Esophagus mucosa (tissue), 1 donor: ENCODE data around the gene ITPRIPL1. TPM values are rescaled to one million over a fixed set of nuclear protein-coding genes. Genes with fewer than 3 reads are reported as not detected.
"Not testable (repeated sequence)": the region's sequence is repeated elsewhere in the genome, so short reads cannot be mapped to it uniquely, and the experiment has no call there.

Source experiments
- ATAC-seq: fragments of 200-7000 bp; cut with Tn5 transposase; one replicate; pipeline ENCODE4 v1.9.1; 2020
- total RNA-seq: library from RNA; stranded (reverse); gene quantifications from one replicate; pipeline ENCODE4 v1.2.4, GENCODE V29; 2023
- donor health status: DM: yes; HTN: yes; CAD: no.

ITPRIPL1 gene, protein sequence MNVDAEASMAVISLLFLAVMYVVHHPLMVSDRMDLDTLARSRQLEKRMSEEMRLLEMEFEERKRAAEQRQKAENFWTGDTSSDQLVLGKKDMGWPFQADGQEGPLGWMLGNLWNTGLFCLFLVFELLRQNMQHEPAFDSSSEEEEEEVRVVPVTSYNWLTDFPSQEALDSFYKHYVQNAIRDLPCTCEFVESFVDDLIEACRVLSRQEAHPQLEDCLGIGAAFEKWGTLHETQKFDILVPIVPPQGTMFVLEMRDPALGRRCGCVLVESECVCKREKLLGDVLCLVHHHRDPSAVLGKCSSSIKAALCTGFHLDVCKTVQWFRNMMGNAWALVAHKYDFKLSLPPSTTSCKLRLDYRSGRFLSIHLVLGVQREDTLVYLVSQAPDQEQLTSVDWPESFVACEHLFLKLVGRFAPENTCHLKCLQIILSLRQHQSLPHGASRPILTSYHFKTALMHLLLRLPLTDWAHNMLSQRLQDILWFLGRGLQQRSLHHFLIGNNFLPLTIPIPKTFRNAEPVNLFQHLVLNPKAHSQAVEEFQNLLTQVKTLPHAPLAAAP
- 1.8 TPM for total RNA-seq

DNA sequence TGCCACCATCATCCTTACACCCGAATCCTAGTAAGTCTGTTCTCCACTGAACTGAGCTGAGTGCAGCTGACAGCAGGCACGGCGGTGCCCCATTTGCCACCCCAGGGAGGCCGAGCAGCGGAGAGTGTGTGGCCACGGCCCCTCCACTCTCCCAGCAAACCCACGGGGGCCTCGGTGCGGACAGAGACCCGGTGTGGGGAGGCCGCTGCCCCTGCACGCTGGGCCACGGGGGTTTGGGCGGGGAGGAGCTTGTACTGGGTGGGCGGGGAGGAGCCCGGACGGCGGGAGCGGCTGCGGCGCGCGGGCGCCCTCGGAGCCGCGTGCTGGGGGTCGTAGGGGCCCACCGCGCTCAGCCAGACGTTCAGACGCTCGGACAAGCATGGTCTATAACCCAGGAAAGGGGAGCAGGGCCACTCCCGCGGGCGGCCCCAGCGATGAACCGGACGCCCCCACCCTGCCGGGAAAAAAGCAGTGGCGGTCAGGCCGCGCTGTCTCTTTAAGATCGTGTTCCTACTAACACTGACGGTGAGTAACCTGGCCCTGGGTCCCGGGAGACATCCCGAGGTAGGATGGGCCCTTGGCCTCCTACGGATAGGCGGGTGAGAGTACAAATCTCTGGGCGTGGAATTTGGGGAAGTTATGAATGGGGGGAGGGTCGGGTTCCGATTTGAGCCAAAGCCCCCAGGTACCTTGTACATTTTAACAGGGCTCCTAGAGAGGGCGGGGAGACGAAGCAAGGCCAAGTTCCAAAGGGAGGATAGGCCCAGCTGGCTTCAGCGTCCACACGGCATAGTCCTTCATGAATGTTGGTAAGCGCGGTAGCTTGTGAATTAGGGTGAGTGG is at the start of gene ITPRIPL1:
Gene ITPRIPL1 (plus strand): TSS at position 277 of the 843 bp plus-strand sequence. CDS start 523 bp downstream, at position 800.
- ATAC-seq, result peak; percentile 63

DNA sequence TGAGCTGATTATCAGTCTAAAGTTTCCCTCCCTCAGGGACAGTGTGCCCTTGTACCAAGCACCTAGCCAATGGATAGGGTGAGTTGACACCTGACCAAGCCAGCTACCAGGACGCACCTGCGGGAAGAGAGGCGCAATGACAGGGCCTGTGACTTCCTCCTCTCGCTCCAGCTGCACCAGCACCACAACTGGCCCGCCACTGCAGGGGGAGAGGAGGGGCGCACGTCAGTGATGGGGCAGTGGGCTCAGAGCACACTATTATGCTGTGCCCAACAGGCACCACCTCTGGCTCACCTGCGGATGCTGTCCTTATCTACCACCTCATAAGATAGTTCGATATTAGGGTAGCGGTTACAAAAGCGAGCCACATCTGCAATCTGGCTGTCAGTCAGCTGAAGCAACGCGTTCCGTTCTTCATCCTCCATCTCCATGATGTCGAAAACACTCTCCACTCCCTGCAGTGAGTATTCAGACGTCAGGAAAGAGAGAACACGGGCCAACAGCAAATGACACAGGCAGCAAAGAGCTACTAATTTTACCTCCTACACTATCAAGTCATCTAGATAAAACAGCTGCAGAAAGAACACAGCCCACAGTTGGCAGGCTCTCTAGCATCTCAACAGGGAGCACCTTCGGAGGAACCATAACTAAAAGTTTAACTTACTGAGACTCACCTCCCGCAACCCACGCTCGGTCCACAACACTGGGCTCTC is 48.2 kb upstream of the ITPRIPL1 start:
- no peak for ATAC-seq

DNA sequence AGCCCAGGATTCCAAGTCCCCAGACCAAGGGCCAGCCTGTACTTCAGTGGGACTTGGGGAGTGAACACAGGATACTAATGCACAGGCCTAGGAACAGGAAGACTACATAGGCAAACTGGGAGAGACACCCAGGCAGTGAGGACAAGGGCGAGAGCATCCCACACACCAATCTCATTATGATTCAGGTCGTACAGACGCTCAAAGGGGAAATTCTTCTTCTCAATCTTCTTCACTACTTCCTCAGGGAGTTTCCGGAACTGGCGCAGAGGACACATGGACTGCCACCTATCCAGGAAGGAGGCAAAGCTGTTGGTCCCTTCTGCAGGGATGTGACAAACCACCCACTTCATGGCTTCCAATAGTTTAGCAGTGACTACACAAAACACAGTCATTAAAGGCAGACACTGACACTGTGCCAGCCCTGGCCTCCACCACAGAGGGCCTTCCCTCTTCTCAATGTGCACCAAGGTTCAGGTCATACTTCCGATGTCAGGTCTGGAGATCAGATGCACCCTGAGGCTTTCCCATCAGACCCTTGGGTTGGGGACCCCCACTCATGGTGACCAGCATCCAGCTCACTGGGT is 37.8 kb upstream of the ITPRIPL1 start:
- ATAC-seq, result no peak

DNA sequence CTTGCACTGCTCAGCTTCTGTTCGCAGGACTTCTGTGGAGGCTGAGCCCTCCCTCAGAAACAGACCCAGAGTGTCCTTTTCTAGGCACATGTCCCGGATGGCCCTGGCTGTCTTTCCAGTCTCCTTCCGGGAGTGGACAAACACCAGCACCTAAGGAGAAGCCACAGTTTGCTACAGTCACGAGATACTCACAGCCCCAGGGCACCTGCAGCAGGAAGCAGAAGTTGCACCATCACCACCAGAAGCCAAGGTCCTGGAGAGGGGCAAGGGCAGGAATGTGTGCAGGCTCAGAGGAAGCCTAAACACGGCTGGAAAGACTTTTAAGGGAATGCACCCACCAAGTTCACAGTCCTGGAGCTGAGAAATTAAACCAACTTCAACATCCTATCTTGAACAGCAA is 33.4 kb upstream of the ITPRIPL1 start:
- no peak for ATAC-seq

DNA sequence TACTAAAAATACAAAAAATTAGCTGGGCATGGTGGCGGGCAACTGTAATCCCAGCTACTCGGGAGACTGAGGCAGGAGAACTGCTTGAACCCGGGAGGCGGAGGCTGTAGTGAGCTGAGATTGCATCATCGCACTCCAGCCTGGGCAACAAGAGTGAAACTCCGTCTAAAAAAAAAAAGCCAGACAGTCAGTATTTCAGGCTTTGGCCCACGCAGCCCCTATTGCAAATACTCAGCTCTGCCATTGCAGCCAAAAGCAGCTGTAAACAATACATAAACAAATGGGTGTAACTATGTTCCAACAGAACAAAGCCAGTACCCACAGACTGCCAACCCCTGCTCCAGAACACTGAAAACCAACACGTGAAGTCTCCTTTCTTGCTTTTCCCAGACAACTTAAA is 30.8 kb upstream of the ITPRIPL1 start:
- not testable (repeated sequence) for ATAC-seq

DNA sequence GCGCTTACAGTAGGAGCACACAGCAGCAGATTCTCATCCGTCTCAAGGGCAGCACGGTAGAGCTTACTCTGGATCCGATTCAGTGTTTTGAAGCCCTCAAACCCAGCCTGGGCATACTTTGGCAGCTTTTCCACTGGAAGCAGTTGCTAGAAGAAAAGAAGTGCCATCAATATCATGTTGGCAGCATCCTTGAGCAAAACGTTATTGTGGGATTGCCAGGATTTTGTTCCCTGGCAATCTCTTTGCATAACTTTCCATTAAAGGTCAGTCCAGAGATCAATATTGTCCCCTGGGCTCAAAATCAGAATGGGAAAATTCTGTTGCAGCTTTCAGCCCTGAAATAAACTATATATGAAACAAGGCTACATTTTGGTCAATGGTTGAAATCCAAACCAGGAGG is 28.2 kb upstream of the ITPRIPL1 start:
- ATAC-seq, result no peak

DNA sequence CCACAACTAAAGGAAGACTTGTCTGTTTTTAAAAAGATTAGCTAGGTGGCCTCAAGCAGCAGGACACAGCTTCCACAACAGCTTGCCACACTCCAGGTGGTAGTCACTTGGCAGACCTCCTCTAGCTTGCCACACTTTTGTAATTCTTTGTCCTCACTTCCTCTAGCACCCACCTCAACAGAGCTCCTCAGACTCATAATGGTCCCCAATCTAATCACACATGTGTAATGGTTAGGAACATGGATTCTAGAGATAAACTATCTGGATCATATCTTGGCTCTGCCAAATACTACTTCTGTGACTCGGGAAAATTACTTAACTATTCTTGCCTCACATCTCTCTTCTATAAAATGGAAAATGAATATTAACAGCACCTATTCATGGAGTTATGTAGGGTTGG is 23.3 kb upstream of the ITPRIPL1 start:
- ATAC-seq, result no peak

DNA sequence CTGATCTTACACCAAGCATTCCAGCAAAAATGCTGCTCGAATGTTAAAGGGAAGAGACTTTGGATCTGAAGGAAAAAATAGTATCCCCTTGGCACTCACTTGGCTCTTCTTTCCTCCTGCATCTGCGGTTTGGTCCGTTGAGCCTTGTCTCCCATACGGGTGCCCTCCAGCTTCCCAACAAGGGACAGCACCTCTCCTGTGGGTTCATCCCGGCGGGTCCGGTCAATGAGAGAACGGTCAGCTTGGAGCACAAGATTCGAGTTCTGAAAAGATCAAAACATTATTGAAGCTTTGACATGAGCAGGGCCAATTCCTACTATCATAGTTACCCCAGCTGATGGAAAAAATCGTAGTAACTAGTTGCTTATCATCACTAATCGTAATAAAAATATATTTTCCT is 20.5 kb upstream of the ITPRIPL1 start:
- no peak for ATAC-seq

DNA sequence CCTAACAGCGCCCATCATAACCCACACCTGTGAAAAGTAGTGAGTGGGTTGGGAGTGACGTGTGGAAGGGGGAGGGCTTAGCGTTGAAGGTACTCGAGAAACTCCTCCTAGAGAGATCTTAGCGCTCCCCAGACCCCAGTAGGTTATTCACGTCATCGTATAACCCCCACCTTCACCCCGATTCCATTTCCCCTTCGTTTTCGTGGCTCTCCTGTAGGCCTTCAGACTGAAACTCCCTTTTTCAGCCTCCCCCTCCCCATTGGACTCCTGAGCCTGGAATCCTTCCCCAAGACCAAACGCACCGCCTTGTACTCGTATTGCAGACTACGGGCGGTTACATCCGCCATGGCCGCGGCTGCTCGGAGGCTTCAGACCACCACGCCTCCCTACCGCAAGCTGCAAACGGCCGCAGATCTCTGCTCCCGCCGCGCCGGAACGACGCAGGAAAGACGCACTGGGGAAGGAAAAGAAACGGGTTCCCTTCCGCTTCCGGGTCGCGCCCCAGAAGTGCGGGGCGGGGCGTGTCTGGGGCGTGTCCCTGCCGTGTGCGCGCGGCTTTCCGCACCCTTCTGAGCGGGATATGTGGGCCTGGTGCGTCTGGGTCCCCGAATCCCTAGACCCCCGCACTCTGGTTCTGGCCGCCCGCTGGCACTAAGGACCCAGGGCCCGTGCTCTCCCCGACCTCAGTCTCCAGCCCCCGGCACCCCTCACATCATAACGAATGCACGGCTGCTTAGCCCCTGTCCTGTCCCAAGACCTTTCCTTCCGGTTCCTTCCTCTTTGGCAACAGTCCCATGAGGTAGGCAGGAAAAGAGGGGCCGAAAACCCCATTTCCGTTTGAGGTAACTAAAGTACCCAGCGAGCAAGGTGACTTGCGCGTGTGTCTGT is 19.8 kb upstream of the ITPRIPL1 start, which contains the start of gene SNRNP200:
Gene SNRNP200 (minus strand): TSS at position 456 of the 888 bp plus-strand sequence. CDS start 109 bp downstream, at position 347.
- peak; percentile 99 for ATAC-seq

DNA sequence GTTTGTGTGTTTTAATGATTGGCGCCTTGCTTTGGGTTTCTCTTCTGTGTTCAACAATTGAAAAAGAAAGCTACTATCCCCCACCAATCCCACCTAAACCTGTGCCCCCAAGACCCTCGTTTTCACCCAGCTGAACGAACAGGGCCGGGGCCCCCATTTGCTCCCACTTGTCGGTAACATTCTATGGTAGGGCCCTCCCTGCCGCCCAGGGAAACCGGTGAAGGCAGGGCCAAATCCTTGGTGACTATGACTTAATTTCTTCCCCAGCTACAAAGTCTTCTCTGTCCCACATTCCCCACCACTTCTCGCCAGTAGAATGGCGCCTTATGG is 19.2 kb upstream of the ITPRIPL1 start:
- peak; percentile 4 for ATAC-seq

DNA sequence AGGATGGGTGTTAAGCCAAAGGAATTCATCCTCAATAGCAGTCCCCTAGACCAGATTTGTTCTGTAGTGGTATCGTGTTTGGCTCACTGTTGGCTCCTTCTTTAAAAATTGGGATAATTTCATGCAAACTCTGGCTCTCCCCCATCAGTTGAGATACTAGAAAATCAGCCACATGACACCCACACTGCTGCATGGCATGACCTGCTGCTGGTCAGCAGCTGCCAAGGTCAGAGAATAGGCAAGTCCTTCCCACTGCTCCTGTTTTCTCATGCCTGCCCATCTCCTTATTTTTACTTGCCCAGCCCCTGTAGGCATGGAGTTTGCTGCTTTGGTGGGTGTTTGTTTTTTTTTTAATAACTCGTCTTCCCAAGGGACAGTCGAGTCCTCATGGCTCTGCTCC is 18.7 kb upstream of the ITPRIPL1 start:
- ATAC-seq, result no peak

DNA sequence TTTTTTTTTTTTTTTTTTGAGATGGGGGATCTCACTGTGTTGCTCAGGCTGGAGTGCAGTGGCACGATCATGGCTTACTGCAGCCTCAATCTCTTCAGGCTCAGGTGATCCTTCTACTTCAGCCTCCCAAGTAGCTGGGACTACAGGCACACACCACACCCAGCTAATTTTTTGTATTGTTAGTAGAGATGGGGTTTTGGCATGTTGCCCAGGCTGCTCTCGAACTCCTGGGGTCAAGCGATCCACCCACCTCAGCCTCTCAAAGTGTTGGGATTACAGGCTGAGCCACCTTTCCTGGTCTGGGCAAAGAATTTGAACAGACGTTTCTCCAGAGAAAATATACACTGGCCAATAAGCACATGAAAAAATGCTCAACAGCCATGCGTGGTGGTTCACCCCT is 16.9 kb upstream of the ITPRIPL1 start:
- no peak for ATAC-seq

DNA sequence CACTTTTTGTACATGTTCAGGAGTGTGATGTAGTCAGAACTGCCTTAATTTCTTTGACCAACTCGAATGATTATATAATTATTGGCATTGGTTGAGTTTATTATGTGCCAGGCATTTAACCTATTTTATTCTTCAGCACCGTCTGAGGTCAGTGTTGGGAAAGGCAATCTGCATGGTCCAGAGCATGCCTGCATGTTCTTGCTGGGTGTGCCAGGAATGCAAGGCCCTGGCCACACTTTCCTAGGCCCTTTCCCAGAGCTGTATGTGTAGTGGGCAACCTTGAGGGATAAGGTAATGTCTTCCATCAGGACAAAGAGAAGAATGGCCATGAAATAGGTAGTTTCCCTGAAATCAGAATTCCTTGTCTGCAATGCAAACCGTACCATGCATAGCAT is 10.1 kb upstream of the ITPRIPL1 start:
- no peak for ATAC-seq

DNA sequence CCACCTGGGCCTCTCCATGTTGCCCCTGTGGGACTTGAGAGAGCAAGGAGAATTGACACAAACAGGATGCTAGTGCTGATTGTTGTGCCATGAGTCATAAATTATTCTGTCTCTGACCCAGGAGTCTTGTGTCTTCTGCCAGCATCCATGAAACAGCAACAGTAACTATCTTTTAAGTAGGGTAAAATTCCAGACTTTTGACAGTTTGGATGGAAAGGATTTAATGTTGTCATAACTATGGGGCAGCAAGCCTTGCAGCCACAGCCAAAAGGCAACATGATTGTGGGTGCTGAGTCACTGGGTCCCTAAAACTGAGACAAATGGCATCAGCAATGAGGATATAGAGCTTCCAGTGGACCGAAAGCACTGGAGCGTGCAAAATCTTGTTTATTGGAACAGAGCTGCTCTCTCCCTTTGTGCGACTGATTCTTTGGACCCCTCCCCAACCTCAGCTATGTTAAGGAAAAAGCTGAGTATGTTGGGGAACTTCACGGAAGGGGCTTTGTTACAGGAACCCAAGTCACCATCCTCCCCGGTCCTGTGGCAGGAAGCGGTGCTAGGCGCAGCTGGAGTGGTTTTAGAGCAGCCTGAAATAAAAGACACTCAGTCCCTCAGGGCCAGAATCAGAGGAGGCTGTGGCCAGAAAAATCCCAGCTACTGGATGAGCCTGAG is 9.6 kb upstream of the ITPRIPL1 start:
- no peak for ATAC-seq

DNA sequence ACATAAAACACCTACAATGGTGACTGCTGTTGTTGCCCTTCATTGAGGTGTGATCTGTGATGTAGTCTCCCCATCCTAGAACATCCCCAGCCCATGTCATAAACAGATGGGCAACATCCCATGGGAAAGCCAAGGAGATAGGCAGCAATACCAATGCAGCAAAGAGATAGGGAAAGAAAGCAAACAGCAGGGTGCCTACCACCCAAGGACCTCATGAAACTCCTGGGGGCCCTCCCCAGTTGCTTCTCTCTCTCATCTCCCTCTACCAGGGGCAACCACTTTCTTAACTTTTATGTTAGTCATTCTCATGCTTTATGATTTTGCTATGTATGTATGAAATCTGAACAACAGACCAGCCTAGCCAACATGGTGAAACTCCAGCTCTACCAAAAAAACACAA is 8.1 kb upstream of the ITPRIPL1 start:
- no peak for ATAC-seq

DNA sequence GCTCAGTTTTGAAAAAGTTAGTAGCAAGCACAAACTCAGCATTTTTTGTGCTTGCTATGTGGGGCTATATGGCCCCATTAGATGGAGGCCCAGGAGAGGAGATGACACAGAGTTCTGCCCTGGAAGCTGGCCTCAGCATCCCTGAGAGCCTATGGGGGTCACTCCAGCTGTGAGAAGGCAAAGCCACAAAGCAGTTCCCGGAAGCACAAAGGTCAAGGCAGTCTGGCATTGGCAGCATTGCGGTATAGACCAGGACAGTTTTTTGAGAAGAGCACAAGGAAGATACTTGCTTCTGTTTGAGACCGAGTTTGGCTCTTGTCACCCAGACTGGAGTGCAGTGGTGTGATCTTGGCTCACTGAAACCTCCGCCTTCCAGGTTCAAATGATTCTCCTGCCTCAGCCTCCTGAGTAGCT is 7.5 kb upstream of the ITPRIPL1 start:
- no peak for ATAC-seq

DNA sequence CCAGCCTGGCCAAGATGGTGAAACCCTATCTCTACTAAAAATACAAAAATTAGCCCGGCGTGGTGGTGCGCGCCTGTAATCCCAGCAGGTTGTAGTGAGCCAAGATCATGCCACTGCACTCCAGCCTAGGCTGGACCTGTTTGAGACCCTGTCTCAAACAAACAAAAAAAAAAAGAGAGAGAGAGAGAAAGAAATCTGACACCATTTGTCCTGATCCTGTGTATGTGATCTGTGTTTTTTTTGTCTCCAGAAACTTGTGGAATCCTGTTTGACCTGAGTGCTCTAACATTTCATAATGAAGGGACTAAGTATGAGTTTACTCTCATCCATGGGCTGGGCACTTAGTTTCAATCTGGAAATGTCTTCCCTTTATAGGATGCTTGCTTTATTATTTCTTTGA is 6.4 kb upstream of the ITPRIPL1 start:
- no peak for ATAC-seq

DNA sequence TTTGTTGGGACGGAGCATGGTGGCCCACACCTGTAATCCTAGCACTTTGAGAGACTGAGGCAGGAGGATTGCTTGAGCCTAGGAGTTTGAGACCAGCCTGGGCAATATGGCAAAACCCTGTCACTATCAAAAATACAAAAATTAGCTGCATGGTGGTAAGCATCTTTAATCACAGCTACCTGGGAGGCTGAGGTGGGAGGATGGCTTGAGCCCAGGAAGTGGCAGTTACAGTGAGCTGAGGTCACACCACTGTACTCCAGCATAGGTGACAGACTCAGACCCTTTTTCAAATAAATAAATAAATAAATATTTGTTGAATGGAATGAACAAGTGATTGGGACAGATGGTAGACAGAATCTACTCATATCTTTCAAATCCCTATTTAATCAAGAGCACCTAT is 5.7 kb upstream of the ITPRIPL1 start:
- ATAC-seq, result no peak

DNA sequence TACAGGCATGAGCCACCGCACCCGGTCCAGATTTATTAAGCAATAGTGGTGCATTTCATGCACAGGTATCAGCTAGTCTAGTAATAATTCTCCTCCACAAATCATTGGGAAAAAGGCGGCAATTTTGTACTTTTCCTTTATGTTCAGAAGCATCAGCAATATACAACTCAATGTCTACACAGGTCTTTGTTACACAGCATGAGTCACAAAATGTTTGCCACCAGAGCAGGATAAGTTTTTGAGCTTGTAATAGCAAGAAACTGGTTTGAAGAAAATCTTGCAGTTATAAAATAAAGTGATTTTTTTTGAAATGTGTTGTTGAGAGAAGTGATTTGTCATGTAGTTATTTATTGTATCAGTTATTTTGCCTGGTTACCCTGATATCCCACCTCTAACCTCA is 4.8 kb upstream of the ITPRIPL1 start:
- peak; percentile 10 for ATAC-seq

DNA sequence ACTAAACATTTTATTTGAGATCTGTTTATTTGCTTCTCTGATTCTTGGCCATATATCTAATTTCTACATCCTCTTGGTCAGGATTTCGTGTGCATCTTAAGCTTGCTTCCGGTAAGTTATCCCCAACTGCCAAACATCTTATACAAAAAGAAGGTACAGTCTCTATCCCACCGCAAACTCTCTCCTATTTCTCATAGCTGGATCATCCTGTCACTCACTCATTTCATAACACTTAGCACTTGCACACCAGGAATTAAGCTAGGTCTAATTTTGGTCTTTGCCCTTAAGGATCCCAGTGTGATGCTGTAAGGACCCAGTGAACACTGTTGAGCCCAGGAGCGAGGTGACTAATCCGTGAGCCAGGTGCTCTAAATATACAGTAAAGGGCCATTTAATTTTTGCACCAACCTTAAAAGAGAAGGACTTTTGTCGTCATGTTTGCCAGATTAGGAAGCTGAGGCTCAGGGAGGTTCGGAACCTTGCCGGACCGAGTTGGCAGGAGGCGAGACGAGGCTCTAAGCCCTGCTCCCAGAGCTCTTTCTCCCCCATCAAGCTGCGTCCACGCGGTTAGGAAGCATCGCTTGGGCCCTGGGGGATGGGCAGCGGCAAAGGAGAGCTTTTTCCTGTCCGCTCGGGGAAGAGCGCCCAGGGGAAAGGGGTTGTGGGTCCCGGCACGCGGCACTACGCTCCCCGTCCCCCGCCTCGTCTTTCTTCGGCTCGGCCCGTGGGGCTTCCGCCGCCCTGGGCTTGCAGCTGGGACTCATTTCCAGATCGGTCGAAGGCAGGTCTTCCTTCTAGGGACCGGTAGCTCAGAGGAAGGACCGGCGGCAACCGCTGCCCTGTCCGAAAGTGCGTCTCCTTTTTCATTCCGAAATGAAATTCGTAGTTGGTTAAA is 4.1 kb upstream of the ITPRIPL1 start:
- peak; percentile 19 for ATAC-seq
